Astrocyte of the spinal cord (primary cell): ENCODE results near the gene TMEM107.

Experiments used
- DNase-seq: peaks from one replicate; pipeline ENCODE4 v3.0.0; 2011; ENCODE audit warnings: low read depth, low spot score
- H3K4me3 ChIP-seq: 2 replicates; pipeline ENCODE4 v1.5.1; 2011; ENCODE audit warnings: low read depth, mild to moderate bottlenecking, low read length, moderate library complexity
- in situ Hi-C: cut with HindIII; loops from 2 replicates; pipeline ENCODE4 v1.10.0; 2017; ENCODE audit warnings: low sequenced_read_pairs
- TF ChIP-seq, protein P1 (sequence below): IDR thresholded peaks from 2 replicates; pipeline ENCODE4 v1.5.1; 2012; ENCODE audit warnings: low read depth, mild to moderate bottlenecking, low read length, inconsistent platforms

Gene TMEM107

DNA sequence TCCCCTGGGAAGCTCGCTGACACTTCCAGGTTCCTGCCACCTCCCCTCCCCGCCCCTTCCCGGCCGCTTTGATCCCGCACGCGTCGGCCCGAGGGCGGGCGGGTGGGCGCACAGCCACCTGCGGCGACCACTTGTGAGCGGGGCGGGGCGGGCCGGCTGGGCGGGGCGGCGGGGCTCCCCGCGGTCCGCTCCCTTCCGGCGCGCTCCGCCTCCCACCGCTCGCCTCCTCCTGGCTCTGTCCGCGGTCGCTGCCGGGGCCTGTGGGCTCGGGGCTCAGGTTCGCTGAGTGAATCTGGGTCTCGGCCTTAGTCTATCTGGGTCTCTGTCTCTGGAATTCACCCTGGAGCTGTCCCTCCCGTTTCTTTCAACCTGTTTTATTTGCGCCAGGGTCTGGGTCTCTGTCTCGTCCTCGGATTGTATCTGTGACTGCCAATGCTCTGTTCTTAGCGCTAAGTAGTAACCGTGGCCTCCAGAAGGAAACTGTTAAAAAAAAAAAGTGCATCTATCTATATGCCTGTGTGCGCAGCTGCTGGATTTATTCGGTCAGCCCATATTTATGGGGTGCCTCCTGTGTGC, 49.6 kb downstream of the TMEM107 start:
- TF ChIP-seq, protein P1, sequence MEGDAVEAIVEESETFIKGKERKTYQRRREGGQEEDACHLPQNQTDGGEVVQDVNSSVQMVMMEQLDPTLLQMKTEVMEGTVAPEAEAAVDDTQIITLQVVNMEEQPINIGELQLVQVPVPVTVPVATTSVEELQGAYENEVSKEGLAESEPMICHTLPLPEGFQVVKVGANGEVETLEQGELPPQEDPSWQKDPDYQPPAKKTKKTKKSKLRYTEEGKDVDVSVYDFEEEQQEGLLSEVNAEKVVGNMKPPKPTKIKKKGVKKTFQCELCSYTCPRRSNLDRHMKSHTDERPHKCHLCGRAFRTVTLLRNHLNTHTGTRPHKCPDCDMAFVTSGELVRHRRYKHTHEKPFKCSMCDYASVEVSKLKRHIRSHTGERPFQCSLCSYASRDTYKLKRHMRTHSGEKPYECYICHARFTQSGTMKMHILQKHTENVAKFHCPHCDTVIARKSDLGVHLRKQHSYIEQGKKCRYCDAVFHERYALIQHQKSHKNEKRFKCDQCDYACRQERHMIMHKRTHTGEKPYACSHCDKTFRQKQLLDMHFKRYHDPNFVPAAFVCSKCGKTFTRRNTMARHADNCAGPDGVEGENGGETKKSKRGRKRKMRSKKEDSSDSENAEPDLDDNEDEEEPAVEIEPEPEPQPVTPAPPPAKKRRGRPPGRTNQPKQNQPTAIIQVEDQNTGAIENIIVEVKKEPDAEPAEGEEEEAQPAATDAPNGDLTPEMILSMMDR, result no peak
- peak overlapping the region; percentile 50 for H3K4me3 ChIP-seq
- in situ Hi-C loops, result no loop called here
- peak; percentile 59 for DNase-seq

DNA sequence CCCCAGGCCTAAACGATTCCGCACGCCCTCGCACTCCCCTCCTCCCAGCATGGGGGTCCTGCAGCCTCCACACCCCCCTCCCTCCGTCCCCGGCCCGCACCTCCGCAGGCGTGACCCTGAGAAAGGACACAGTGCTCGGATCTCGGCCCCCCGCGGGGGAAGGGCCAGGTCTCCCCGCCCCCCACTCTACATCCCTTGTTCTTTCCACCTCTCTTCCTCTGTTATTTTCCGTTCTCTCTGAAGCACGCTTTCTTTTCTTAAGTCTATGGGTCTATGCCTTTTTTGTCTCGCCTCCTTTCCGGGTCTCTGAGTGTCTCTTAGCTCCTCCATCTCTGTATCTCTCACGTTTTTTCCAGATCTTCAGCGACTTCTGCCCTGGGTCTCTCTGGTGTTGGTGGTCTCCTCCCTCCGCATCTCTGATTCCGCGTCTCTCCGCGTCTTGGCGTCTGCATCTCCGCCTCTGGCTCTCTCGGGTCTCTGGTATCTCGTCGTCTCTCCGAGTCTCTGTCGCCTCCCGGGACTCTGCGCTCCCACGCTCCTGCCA, 50.2 kb downstream of the TMEM107 start:
- peak overlapping the region; percentile 50 for H3K4me3 ChIP-seq
- TF ChIP-seq, protein P1, result no peak
- in situ Hi-C loops, result no loop called here
- DNase-seq, result no peak

DNA sequence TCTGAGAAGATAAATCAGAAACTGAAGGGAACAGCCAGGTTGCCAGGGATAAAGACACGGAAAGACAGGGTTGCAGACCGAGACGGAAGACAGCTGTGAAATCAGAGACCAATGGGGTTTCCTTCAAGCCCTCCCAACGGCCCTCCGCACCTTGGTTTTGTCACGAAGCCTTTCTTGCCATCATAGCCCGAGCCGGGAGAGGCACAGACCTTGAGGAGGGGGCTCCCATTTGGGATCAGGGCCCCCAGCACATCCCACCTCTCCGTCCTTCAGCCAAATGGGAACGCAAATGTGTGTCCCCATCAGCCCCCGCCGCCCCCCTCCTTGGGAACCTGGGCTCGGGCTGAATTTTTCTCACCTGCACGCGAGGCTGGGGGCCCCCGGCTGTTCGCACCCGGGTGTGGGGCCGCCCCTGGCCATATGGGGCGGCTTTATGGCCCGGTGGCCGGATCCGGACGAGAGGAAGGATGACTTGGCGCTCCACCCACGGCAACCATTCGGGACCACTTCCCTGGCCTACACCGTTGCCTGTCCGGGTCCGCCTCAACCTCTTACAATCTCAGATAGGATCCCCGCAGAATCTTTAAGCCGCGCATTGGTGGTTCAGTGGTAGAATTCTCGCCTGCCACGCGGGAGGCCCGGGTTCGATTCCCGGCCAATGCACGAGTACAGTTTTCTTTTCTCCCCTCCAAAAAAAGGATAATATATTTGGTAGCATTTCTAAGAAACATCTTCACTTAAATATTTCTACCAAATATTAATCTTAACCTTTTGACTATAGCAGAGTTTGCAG, 50.8 kb downstream of the TMEM107 start:
- in situ Hi-C loops, result no loop called here
- TF ChIP-seq, protein P1, result no peak
- DNase-seq, result peak; percentile 56
- peak overlapping the region; percentile 50 for H3K4me3 ChIP-seq

DNA sequence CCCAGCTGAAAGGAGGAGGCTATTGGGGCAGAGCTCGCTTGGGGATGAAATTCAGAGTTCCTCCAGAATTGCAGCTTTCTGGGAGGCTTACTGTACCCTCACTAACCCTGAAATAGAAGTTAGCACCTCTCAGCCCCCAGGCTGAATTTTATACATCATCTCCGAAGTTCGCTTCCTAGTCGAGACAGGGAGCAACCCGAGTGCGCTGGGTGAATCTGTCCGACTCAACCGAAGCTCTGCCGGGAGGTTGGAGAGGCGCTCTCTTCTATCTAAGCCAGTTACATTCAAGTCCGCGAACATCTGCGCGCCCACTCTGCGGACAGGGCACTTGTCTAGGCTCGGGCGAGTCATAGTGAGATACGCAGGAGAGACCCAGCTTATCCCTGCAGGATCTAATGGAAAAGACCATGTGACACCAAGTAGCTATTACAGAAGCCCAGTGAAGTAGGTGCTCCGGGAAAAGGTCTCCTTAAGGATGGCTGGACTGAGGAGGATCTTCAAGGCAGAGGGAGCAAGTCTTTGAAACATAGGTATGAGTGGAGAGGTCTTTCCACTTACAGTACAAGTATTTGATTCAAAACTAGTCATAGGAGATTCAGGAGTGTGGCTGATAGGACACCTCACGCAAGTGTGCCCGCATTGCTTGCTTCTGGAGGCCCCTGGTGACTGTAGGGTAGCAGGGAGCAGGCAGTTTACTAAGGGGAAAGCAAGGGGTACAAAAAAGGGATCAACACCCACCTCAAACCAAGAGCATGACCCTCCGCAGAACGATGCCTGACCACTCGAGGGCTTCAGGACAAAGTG, 51.6 kb downstream of the TMEM107 start:
- peak overlapping the region; percentile 56 for H3K4me3 ChIP-seq
- TF ChIP-seq, protein P1, result no peak
- in situ Hi-C loops, result no loop called here
- no peak for DNase-seq

DNA sequence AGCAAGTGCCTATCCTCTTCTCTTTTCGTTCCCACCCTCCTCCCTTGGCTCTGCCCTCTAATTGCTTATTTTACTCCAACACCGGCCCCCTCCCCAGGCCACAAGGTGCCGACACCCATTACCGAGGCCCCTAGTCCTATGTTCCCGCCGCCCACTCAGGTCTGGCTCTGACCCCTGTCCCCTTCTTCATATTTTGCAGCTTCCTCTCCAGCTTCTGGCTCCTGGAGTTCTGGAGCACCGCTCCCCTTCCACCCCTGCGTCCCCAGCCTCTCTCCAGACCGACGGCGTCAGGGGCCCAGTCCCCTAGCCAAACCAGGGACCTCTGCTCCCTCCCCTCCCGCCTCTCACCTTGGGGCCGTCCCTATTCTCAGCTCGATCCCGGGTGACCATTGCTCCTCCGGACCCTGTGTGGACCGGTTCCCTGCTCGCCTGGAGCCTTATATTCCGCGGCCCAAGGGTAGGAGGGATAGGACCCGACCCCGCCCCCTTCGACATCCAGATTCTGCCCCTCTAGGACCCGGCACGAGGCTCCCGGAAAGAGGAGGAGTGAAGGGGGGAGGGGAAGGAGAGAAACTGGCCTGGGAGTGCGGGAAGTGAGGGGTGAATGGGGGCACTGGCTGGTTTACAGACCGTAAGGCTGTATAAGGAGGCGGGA, 52.4 kb downstream of the TMEM107 start, which contains the start of gene HES7:
TSS of gene HES7 (minus strand) at position 412 of the 655 bp plus-strand sequence. CDS start at position 390, 22 bp downstream.
- DNase-seq, result no peak
- H3K4me3 ChIP-seq, result peak within 1 kb of the TSS; percentile 56
- in situ Hi-C loops, result no loop called here
- TF ChIP-seq, protein P1, result no peak
